K562 (cell line): ENCODE measurements around the gene GP1BA. TPM values are rescaled to one million over a fixed set of nuclear protein-coding genes. Genes with fewer than 3 reads are reported as not detected.
A peak's percentile ranks its signal among the peaks of the same experiment; 100 is the strongest.

Experiments
- ATAC-seq: fragments of 200-7000 bp; cut with Tn5 transposase; 3 replicates; pipeline ENCODE4 v1.9.1; 2020; ENCODE audit warnings: moderate library complexity
- BruUV-seq: library from RNA; stranded (reverse); fragments of 400-500 nt; replicated peaks from 2 replicates; lab custom pipeline; 2021; lab: Mats Ljungman, UMichigan
- CTCF ChIA-PET: fragments of 300-600 bp; formaldehyde crosslinking; extraction: SDS; loops from one replicate; lab custom pipeline; 2021; ENCODE audit warnings: low intra/inter-chr PET ratio; lab: Yijun Ruan, JAX
- POLR2A ChIA-PET: fragments of 300-600, 350-650 bp; sonication (Branson Sonifier 250); formaldehyde crosslinking; extraction: SDS; loops from one replicate; lab custom pipeline; 2021; ENCODE audit warnings: antibody characterized with exemption, inconsistent platforms; lab: Yijun Ruan, JAX
- DNase-seq, 4 experiments: peaks; one replicate each; pipeline versions ENCODE4 v3.0.0 to v3.0.0-alpha.2; 2011 to 2018; ENCODE audit warnings: low spot score in 3 of 4, mixed read lengths in 3 of 4; ENCODE audit errors: extremely low read depth in 1 of 4
- FAIRE-seq: peaks from 2 replicates; lab custom pipeline; 2011; peaks lifted over from hg19 to GRCh38; lab: Jason Lieb, UNC
- H2AFZ ChIP-seq: 2 replicates; pipeline ENCODE4 v1.6.0; 2011; ENCODE audit warnings: low read depth, low read length, control low read depth, inconsistent platforms
- H3K27ac ChIP-seq: fragments of 200-600 bp; 3 replicates; pipeline ENCODE4 v1.8.0; 2011; ENCODE audit warnings: low read depth, mild to moderate bottlenecking, control low read depth, inconsistent platforms, low read length, moderate library complexity, mixed read lengths; ENCODE audit errors: extremely low read depth
- H3K27me3 ChIP-seq, 2 experiments: fragments of 300-600 bp in 1 of 2; 2 replicates in 1 of 2; 3 replicates in 1 of 2; pipeline versions ENCODE4 v1.6.0 to v1.8.0; 2011; ENCODE audit warnings: inconsistent platforms in 2 of 2, low read length in 2 of 2, mild to moderate bottlenecking in 1 of 2, mixed read lengths in 1 of 2, moderate library complexity in 1 of 2; ENCODE audit not compliant: control insufficient read depth in 2 of 2, insufficient read depth in 2 of 2
- H3K36me3 ChIP-seq: fragments of 300-600 bp; 3 replicates; pipeline ENCODE4 v1.8.0; 2011; ENCODE audit warnings: mild to moderate bottlenecking, low read length, inconsistent platforms; ENCODE audit not compliant: control insufficient read depth, insufficient read depth
- H3K4me1 ChIP-seq, 2 experiments: fragments of 200-600 bp in 1 of 2; replicated peaks in 1 of 2; 2 replicates in 1 of 2; 3 replicates in 1 of 2; pipeline versions ENCODE4 v1.5.1 to v1.8.0; 2011; ENCODE audit warnings: inconsistent platforms in 2 of 2, low read length in 2 of 2, mild to moderate bottlenecking in 1 of 2, mixed read lengths in 1 of 2, moderate library complexity in 1 of 2; ENCODE audit not compliant: control insufficient read depth in 2 of 2, insufficient read depth in 2 of 2
- H3K4me2 ChIP-seq: 2 replicates; pipeline ENCODE4 v1.6.1; 2011; ENCODE audit warnings: low read length, control low read depth, inconsistent platforms, mixed read lengths; ENCODE audit not compliant: insufficient read depth
- H3K4me3 ChIP-seq: fragments of 200-600 bp; sonication (generic), shearing (Covaris generic); 2 replicates; pipeline ENCODE4 v1.5.1; 2016; ENCODE audit warnings: control low read depth, inconsistent platforms
- H3K79me2 ChIP-seq: fragments of 200-600 bp; 3 replicates; pipeline ENCODE4 v1.8.0; 2011; ENCODE audit warnings: low read length, inconsistent platforms; ENCODE audit not compliant: control insufficient read depth, insufficient read depth
- H3K9ac ChIP-seq, 2 experiments: 2 replicates each; pipeline versions ENCODE4 v1.6.0 to v1.6.1; 2011; ENCODE audit warnings: low read depth in 2 of 2, low read length in 2 of 2, control low read depth in 1 of 2, inconsistent platforms in 1 of 2, mild to moderate bottlenecking in 1 of 2, mixed read lengths in 1 of 2; ENCODE audit not compliant: insufficient read depth in 1 of 2
- H3K9me1 ChIP-seq: one replicate; pipeline ENCODE4 v1.6.0; 2011; ENCODE audit warnings: inconsistent platforms, mild to moderate bottlenecking, low read length, moderate library complexity; ENCODE audit not compliant: control insufficient read depth, insufficient read depth
- H3K9me3 ChIP-seq: replicated peaks from 2 replicates; pipeline ENCODE4 v1.5.1; 2011; ENCODE audit warnings: low read depth, low read length, inconsistent platforms; ENCODE audit not compliant: control insufficient read depth, insufficient read depth
- H4K20me1 ChIP-seq: replicated peaks from 2 replicates; pipeline ENCODE4 v1.6.1; 2011; ENCODE audit warnings: low read length, inconsistent platforms, mixed read lengths; ENCODE audit not compliant: control insufficient read depth, insufficient read depth
- CTBP1 ChIP-seq: fragments of 450-650 bp; IDR thresholded peaks from 2 replicates; pipeline ENCODE4 v1.6.1; 2016; ENCODE audit warnings: borderline replicate concordance
- EHMT2 ChIP-seq: fragments of 450-650 bp; IDR thresholded peaks from 2 replicates; pipeline ENCODE4 v1.6.1; 2018; ENCODE audit warnings: antibody characterized with exemption
- ESRRA ChIP-seq: fragments of 450-650 bp; IDR thresholded peaks from 2 replicates; pipeline ENCODE4 v1.6.1; 2014; ENCODE audit warnings: low read depth, mild to moderate bottlenecking, moderate library complexity, borderline replicate concordance
- MYNN ChIP-seq, 2 experiments: sonication (generic); formaldehyde crosslinking in 1 of 2; IDR thresholded peaks; 2 replicates each; pipeline versions ENCODE4 v1.5.0 to v1.6.1; 2016 to 2020; ENCODE audit warnings: antibody characterized with exemption in 1 of 2, missing genetic modification reagents in 1 of 2
- PPARD ChIP-seq: fragments of 250-450 bp; sonication (Bioruptor Pico); IDR thresholded peaks from 2 replicates; pipeline ENCODE4 v1.8.0; 2022; ENCODE audit warnings: inconsistent platforms, mild to moderate bottlenecking, moderate library complexity
- SPI1 ChIP-seq: IDR thresholded peaks from 2 replicates; pipeline ENCODE4 v1.6.1; 2011; ENCODE audit warnings: low read depth, low read length, control low read depth, borderline replicate concordance
- SRSF7 ChIP-seq: fragments of 200-400 bp; formaldehyde crosslinking; optimal IDR thresholded peaks from 2 replicates; pipeline ENCODE3; 2017; ENCODE audit warnings: mild to moderate bottlenecking, low read depth, low read length
- ZBTB40 ChIP-seq, 2 experiments: fragments of 450-650 bp in 1 of 2; sonication (generic) in 1 of 2; formaldehyde crosslinking in 1 of 2; IDR thresholded peaks; 2 replicates each; pipeline versions ENCODE4 v1.7.1 to v1.9.0; 2016 to 2022; ENCODE audit warnings: inconsistent platforms in 1 of 2, mild to moderate bottlenecking in 1 of 2, missing genetic modification reagents in 1 of 2
- ZFP1 ChIP-seq: fragments of 450-650 bp; formaldehyde crosslinking; IDR thresholded peaks from 2 replicates; pipeline ENCODE4 v1.4.0; 2020; ENCODE audit warnings: mild to moderate bottlenecking, mixed read lengths
- ZNF75A ChIP-seq: fragments of 450-650 bp; formaldehyde crosslinking; IDR thresholded peaks from 2 replicates; pipeline ENCODE4 v1.4.0; 2020; ENCODE audit warnings: mild to moderate bottlenecking
- WGBS: fragments of 100-300 bp; shearing (Covaris generic); methylation state at CpG from one replicate; pipeline ENCODE4 v1.1.6; 2016; ENCODE audit warnings: low coverage, mixed read lengths; ENCODE audit not compliant: insufficient coverage; ENCODE audit errors: missing lambda C conversion rate; 5-methylcytosine and 5-hydroxymethylcytosine counted together
- in situ Hi-C: fragments of 300-500 bp; cut with MboI; formaldehyde crosslinking; loops from 4 replicates; pipeline ENCODE4 v1.15.0; 2018; ENCODE audit warnings: inconsistent platforms, mixed read lengths
- intact Hi-C: fragments of 100-400 bp; cut with micrococcal nuclease; formaldehyde crosslinking; loops from 2 replicates; pipeline ENCODE4 v1.14.2; 2022
- polyA plus RNA-seq, 8 experiments: library from polyadenylated mRNA; depleted of rRNA in 4 of 8; stranded (reverse) in 5 of 8; unstranded in 3 of 8; fragments of >200 nt; fragmentation: Nextera tagmentation in 2 of 8; fragmentation: Illumina TruSeq in 1 of 8; extraction: Ambion mirVana in 2 of 8; extraction: Trizol in 1 of 8; gene quantifications; 2 replicates each; pipeline versions ENCODE4 v1.2.1 to v1.2.3, GENCODE V29; 2011 to 2014; ENCODE audit warnings: inconsistent platforms in 1 of 8, missing spikeins in 1 of 8
- total RNA-seq, 7 experiments: library from RNA; depleted of rRNA in 6 of 7; stranded (reverse); fragments of >200 nt in 6 of 7; fragmentation: Illumina TruSeq in 2 of 7; extraction: Trizol in 2 of 7; gene quantifications; 2 replicates each; pipeline versions ENCODE4 v1.2.1 to v1.2.3, GENCODE V29; 2011 to 2021; ENCODE audit warnings: low replicate concordance in 1 of 7
- TF ChIP-seq, protein P1 (sequence below): sonication (generic); formaldehyde crosslinking; IDR thresholded peaks from 2 replicates; pipeline ENCODE4 v1.5.0; 2020; ENCODE audit warnings: missing genetic modification reagents

GP1BA gene
- total and polyA plus RNA-seq, 9 of the 15 experiments (the other 6 are each of a cell fraction or from before 2014, with no cell fraction given) = 0.01 TPM; not detected in 8

DNA sequence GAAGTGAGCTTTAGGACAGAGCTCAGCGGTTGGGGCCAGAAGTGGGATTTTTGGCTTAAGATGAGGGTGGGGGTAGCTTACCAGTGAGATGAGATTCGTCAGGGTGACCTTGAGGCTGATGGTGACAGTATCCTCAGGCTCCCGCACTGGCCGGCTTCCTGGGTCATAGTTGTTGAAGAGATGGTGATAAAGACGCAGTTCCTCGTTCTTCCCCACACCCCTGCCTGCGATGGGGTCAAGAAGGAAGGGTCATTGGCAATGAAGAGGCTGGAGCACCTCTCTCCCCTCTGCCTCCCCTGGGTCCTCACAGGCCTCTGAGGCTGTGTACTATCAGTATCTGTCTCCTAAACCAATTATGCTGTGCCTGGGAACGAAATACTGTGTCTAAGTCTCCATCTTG lies 29.5 kb upstream of the GP1BA start:
- Histone ChIP-seq H2AFZ (peak overlapping the region; percentile 62), H3K9ac (no peak overlapping the region; a peak in 1 of 4 replicates), H3K4me1 (peaks cover 14 to 24% of the 10 kb centered on the region in 2 experiments), H3K4me3 (no peak overlapping the region), H4K20me1 (no peaks in the 10 kb centered on the region), H3K9me3 (no peaks in the 10 kb centered on the region), H3K79me2 (no peaks in the 10 kb centered on the region), H3K4me2 (no peak overlapping the region), H3K27me3 (no peaks in the 10 kb centered on the region; a peak in 1 of 5 replicates), H3K27ac (peak overlapping the region; percentile 30; the same call in 2 of the 3 replicates), H3K36me3 (no peaks in the 10 kb centered on the region), H3K9me1 (peaks cover 2% of the 10 kb centered on the region)
- FAIRE-seq (no peak), DNase-seq (peak in 1 of 4 experiments; percentile 16), ATAC-seq (no peak; the same call in 1 of the 3 replicates)
- 12% methylated on average over 8 of the region's 8 CpGs for WGBS
- in situ Hi-C loops = no loop called here
- intact Hi-C loops = loop anchor here (10.0 kb wide), 1 partner anchor 62 kb away; the partner anchor contains the start of gene SPAG7
- CTCF ChIA-PET = interaction anchor here (0.7 kb wide), 1 partner anchor 193 kb away, joined by 4 read pairs; no protein-coding TSS in a partner anchor
- no TSS peak for BruUV-seq
- POLR2A ChIA-PET = interaction anchor here (0.6 to 0.9 kb wide), 2 partner anchors 96 to 129 kb away, joined by 3 read pairs; partner anchors contain the start of gene PLD2
- no peak for TF ChIP-seq MYNN (IDR thresholded peaks at IDR 0.05)
- TF ChIP-seq MYNN (CRISPR knock-in tag; IDR thresholded peaks at IDR 0.05) = no peak
- no peak for TF ChIP-seq EHMT2
- no peak for TF ChIP-seq SRSF7
- no peak for TF ChIP-seq PPARD
- no peak for TF ChIP-seq ZFP1 (CRISPR knock-in tag)
- TF ChIP-seq ZNF75A (CRISPR knock-in tag) = no peak
- no peak for TF ChIP-seq ZBTB40 (IDR thresholded peaks at IDR 0.05)
- no peak for TF ChIP-seq ZBTB40 (CRISPR knock-in tag; IDR thresholded peaks at IDR 0.05)
- TF ChIP-seq SPI1 = 0 out of 2 replicates have a peak, but pooled peaks have one; percentile 4
- peak; percentile 87 for TF ChIP-seq ESRRA
- TF ChIP-seq, protein P1, sequence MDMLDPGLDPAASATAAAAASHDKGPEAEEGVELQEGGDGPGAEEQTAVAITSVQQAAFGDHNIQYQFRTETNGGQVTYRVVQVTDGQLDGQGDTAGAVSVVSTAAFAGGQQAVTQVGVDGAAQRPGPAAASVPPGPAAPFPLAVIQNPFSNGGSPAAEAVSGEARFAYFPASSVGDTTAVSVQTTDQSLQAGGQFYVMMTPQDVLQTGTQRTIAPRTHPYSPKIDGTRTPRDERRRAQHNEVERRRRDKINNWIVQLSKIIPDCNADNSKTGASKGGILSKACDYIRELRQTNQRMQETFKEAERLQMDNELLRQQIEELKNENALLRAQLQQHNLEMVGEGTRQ (CRISPR knock-in tag) = no peak
- TF ChIP-seq CTBP1 = peak; percentile 27; the same call in 1 of the 2 replicates
